ENCODE data around the gene CRMP1. TPM values are rescaled to one million over a fixed set of nuclear protein-coding genes. Genes with fewer than 3 reads are reported as not detected.

The CRMP1 gene
- total and polyA plus RNA-seq, 8 donors, result 1.2 to 21.4 (median 2.1) TPM; not detected in 1

GRCh38 chr4:5804656-5805055 lies 88.2 kb downstream of the CRMP1 start:
- Histone ChIP-seq H3K4me3 (no peak overlapping the region), H3K27me3 (no peaks in the 10 kb centered on the region), H3K27ac (no peak overlapping the region), H3K4me1 (no peaks in the 10 kb centered on the region), H3K9me3 (no peaks in the 10 kb centered on the region), H3K36me3 (peaks cover 4 to 95% (median 69%) of the 10 kb centered on the region in 4 donors)
- WGBS, 5 donors, result 92 to 95% (median 94%) methylated on average over 11 to 14 of the region's 14 CpGs
- TF ChIP-seq POLR2A (IDR thresholded peaks at IDR 0.05) (no peak), EP300 (IDR thresholded peaks at IDR 0.05) (no peak), POLR2AphosphoS5 (IDR thresholded peaks at IDR 0.05) (no peak), CTCF (IDR thresholded peaks at IDR 0.05) (no peak)
- no peak for DNase-seq
- intact Hi-C loops (cut with DNase I; ENCODE audit: low total_unique reads), result loop anchor here (10.0 kb wide), 1 partner anchor 810 kb away; no protein-coding TSS in a partner anchor

GRCh38 chr4:5802565-5802964 lies 90.3 kb downstream of the CRMP1 start:
- no peaks in the 10 kb centered on the region for H3K27me3 ChIP-seq
- no peak overlapping the region for H3K4me3 ChIP-seq
- H3K9me3 ChIP-seq, result no peaks in the 10 kb centered on the region
- no peak overlapping the region for H3K27ac ChIP-seq
- intact Hi-C loops (cut with DNase I; ENCODE audit: low total_unique reads), result loop anchor here (10.0 kb wide), 1 partner anchor 808 kb away; no protein-coding TSS in a partner anchor
- TF ChIP-seq POLR2AphosphoS5 (IDR thresholded peaks at IDR 0.05), result no peak
- TF ChIP-seq CTCF (IDR thresholded peaks at IDR 0.05), result no peak
- no peak for TF ChIP-seq EP300 (IDR thresholded peaks at IDR 0.05)
- TF ChIP-seq POLR2A (IDR thresholded peaks at IDR 0.05), result no peak
- 91 to 96% (median 93%) methylated on average over 12 of the region's 12 CpGs for WGBS, 5 donors
- H3K36me3 ChIP-seq, result peaks cover 4 to 93% (median 70%) of the 10 kb centered on the region in 4 donors
- H3K4me1 ChIP-seq, result no peaks in the 10 kb centered on the region
- no peak for DNase-seq

- intact Hi-C loops (cut with DNase I; ENCODE audit: low total_unique reads), result loop anchor here (10.0 kb wide), 1 partner anchor 807 kb away; no protein-coding TSS in a partner anchor
- H3K4me1 ChIP-seq, result no peaks in the 10 kb centered on the region
- H3K4me3 ChIP-seq, result no peak overlapping the region
- H3K9me3 ChIP-seq, result no peaks in the 10 kb centered on the region
- 86 to 94% (median 91%) methylated on average over 13 of the region's 13 CpGs for WGBS, 5 donors
- no peak overlapping the region for H3K27ac ChIP-seq
- no peaks in the 10 kb centered on the region for H3K27me3 ChIP-seq
- DNase-seq, result no peak
- TF ChIP-seq POLR2AphosphoS5 (IDR thresholded peaks at IDR 0.05) (no peak), EP300 (IDR thresholded peaks at IDR 0.05) (no peak), CTCF (IDR thresholded peaks at IDR 0.05) (no peak)
- H3K36me3 ChIP-seq, result peaks cover 8 to 93% (median 73%) of the 10 kb centered on the region in 4 donors
Measured at GRCh38 chr4:5801696-5802095, 91.2 kb downstream of the CRMP1 start.

- WGBS, 5 donors, result 82 to 98% (median 93%) methylated on average over 9 to 10 of the region's 10 CpGs
- intact Hi-C loops (cut with DNase I; ENCODE audit: low total_unique reads), result loop anchor here (10.0 kb wide), 1 partner anchor 806 kb away; no protein-coding TSS in a partner anchor
- H3K27me3 ChIP-seq, result no peaks in the 10 kb centered on the region
- H3K4me1 ChIP-seq, result no peaks in the 10 kb centered on the region
- peaks cover 8 to 92% (median 75%) of the 10 kb centered on the region in 4 donors for H3K36me3 ChIP-seq
- no peak overlapping the region for H3K4me3 ChIP-seq
- TF ChIP-seq POLR2AphosphoS5 (IDR thresholded peaks at IDR 0.05) (no peak), CTCF (IDR thresholded peaks at IDR 0.05) (no peak), POLR2A (IDR thresholded peaks at IDR 0.05) (no peak), EP300 (IDR thresholded peaks at IDR 0.05) (no peak)
- no peaks in the 10 kb centered on the region for H3K9me3 ChIP-seq
- no peak for DNase-seq
- no peak overlapping the region for H3K27ac ChIP-seq
Measured at GRCh38 chr4:5800496-5800895, 92.4 kb downstream of the CRMP1 start.

All from stomach (tissue), 9 donors.